Activated gamma-delta T cell treated with Interleukin-2 at 50 U/mL for 16 hours (primary cell): ENCODE data around the gene SNX4.

Source experiments
- DNase-seq: peaks from one replicate; pipeline ENCODE4 v3.0.0-alpha.2; 2020

Gene SNX4

GRCh38 chr3:125398952-125399351, 121.0 kb downstream of the SNX4 start:
- no peak for DNase-seq
